Astrocyte of the spinal cord (primary cell): ENCODE results near the gene NTHL1.

Experiments used
- DNase-seq: peaks from one replicate; pipeline ENCODE4 v3.0.0; 2011; ENCODE audit warnings: low read depth, low spot score
- H3K4me3 ChIP-seq: 2 replicates; pipeline ENCODE4 v1.5.1; 2011; ENCODE audit warnings: low read depth, mild to moderate bottlenecking, low read length, moderate library complexity
- CTCF ChIP-seq: IDR thresholded peaks from 2 replicates; pipeline ENCODE4 v1.5.1; 2012; ENCODE audit warnings: low read depth, mild to moderate bottlenecking, low read length, inconsistent platforms
- in situ Hi-C: cut with HindIII; loops from 2 replicates; pipeline ENCODE4 v1.10.0; 2017; ENCODE audit warnings: low sequenced_read_pairs

NTHL1 gene

GRCh38 chr16:2087748-2088631, 40.4 kb upstream of the NTHL1 start:
- DNase-seq = no peak
- TF ChIP-seq CTCF = no peak
- in situ Hi-C loops = no loop called here
- H3K4me3 ChIP-seq = no peak overlapping the region

- DNase-seq = no peak
- no peak overlapping the region for H3K4me3 ChIP-seq
- TF ChIP-seq CTCF = no peak
- in situ Hi-C loops = no loop called here
Measured at GRCh38 chr16:2086812-2087747, 39.4 kb upstream of the NTHL1 start.

DNA sequence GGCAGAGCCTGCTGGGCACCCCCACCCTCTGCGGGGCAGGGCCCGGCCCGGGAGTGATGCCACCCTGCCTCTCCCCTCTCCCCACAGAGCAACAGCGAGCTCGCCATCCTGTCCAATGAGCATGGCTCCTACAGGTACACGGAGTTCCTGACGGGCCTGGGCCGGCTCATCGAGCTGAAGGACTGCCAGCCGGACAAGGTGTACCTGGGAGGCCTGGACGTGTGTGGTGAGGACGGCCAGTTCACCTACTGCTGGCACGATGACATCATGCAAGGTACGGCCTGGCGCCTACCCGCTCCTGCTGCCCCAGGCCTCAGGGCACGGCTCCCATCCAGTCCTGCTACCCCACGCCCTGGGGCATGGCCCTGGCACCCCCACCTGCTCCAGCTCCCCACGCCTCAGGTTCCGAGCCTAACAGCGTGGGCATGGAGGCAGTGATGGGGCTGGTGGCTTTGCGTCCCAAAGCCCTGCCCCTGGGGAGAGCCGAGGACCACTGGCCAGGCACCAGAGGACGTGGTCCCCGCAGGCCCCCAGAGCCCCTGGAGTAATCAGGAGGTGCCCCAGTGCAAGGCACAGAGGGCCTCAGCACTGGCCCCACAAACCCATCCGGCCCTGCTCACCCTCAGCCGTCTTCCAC, 38.6 kb upstream of the NTHL1 start:
- in situ Hi-C loops = no loop called here
- TF ChIP-seq CTCF = no peak
- no peak overlapping the region for H3K4me3 ChIP-seq
- DNase-seq = no peak

- no peak for DNase-seq
- in situ Hi-C loops = no loop called here
- no peak for TF ChIP-seq CTCF
- H3K4me3 ChIP-seq = no peak overlapping the region
Measured at GRCh38 chr16:2085669-2086068, 38.0 kb upstream of the NTHL1 start.

- no peak for DNase-seq
- in situ Hi-C loops = no loop called here
- no peak for TF ChIP-seq CTCF
- H3K4me3 ChIP-seq = no peak overlapping the region
Measured at GRCh38 chr16:2084895-2085625, 37.4 kb upstream of the NTHL1 start.
